Adrenal gland (tissue), 12 donors: Measurements from ENCODE around the gene RALGDS. TPM values are rescaled to one million over a fixed set of nuclear protein-coding genes. Genes with fewer than 3 reads are reported as not detected.

Experiments used
- DNase-seq, 7 donors: peaks; one replicate each; pipeline ENCODE4 v3.0.0-alpha.2; 2019 to 2020
- H3K27ac ChIP-seq, 5 donors: fragments of 200-600 bp; sonication (generic) in 4 of 5; 1 replicate in 3 of 5; 2 replicates in 2 of 5; pipeline versions ENCODE4 v1.5.1 to v1.8.0; 2016 to 2020; ENCODE audit warnings: mild to moderate bottlenecking in 1 of 5
- H3K27me3 ChIP-seq: fragments of 200-600 bp; 2 replicates; pipeline ENCODE4 v1.8.0; 2021
- H3K36me3 ChIP-seq, 2 donors: fragments of 200-600 bp; replicated peaks in 1 of 2; 1 replicate in 1 of 2; 2 replicates in 1 of 2; pipeline versions ENCODE4 v1.5.1 to v1.8.0; 2018 to 2022
- H3K4me1 ChIP-seq, 2 donors: fragments of 200-600 bp; replicated peaks in 1 of 2; 1 replicate in 1 of 2; 2 replicates in 1 of 2; pipeline versions ENCODE4 v1.5.1 to v1.8.0; 2018 to 2021
- H3K4me3 ChIP-seq, 4 donors: fragments of 200-600 bp; sonication (generic) in 3 of 4; one replicate each; pipeline ENCODE4 v1.5.1; 2016 to 2018
- H3K9me3 ChIP-seq, 3 donors: fragments of 200-600 bp; sonication (generic) in 1 of 3; replicated peaks in 1 of 3; 1 replicate in 2 of 3; 2 replicates in 1 of 3; pipeline versions ENCODE4 v1.5.1 to v1.8.0; 2016 to 2021
- CTCF ChIP-seq, 6 experiments: fragments of 450-650 bp in 4 of 6; fragments of 200-600 bp in 2 of 6; sonication (generic) in 1 of 6; IDR thresholded peaks; 1 replicate in 5 of 6; 2 replicates in 1 of 6; pipeline versions ENCODE4 v1.5.1 to v1.8.0; 2016 to 2021; ENCODE audit warnings: antibody characterized with exemption in 6 of 6, mild to moderate bottlenecking in 2 of 6, moderate library complexity in 1 of 6
- POLR2A ChIP-seq, 2 donors: fragments of 450-650 bp; IDR thresholded peaks; one replicate each; pipeline ENCODE4 v1.6.1; 2017; ENCODE audit warnings: antibody characterized with exemption in 2 of 2, mild to moderate bottlenecking in 2 of 2, moderate library complexity in 1 of 2
- WGBS, 4 donors: extraction: QIAGEN DNeasy Blood & Tissue Kit in 2 of 4; methylation state at CpG; one replicate each; pipeline versions ENCODE4 v1.1.5 to v1.1.7; 2013 to 2017; 5-methylcytosine and 5-hydroxymethylcytosine counted together
- intact Hi-C, 2 donors: fragments of 100-400 bp; cut with DNase I; formaldehyde crosslinking; loops; one replicate each; pipeline versions ENCODE4 v1.14.1 to v1.15.0; 2022 to 2023
- microRNA-seq, 3 donors: library from miRNA; unstranded; fragments of <30 nt; microRNA quantifications; one replicate each; pipeline ENCODE4, GENCODE V29; 2017 to 2020
- polyA plus RNA-seq, 3 donors: library from polyadenylated mRNA; stranded (reverse); fragments of 200-250 nt in 2 of 3; fragments of 350-450 nt in 1 of 3; fragmentation: Illumina TruSeq in 1 of 3; extraction: RNeasy Lipid Tissue Mini Kit (QIAGEN cat#74804) in 1 of 3; gene quantifications; one replicate each; pipeline ENCODE4 v1.2.3, GENCODE V29; 2013 to 2014
- small RNA-seq, 2 donors: library from RNA; depleted of rRNA; stranded (forward); fragments of <200 nt; gene quantifications; one replicate each; pipeline ENCODE3, GENCODE V24; 2016
- total RNA-seq, 9 donors: library from RNA; depleted of rRNA in 4 of 9; stranded (reverse); fragments of >200 nt in 4 of 9; fragments of 120-200 nt in 1 of 9; fragmentation: NEBNext Ultra II Directional in 1 of 9; extraction: Animal tissue kit (Norgen Biotek cat#: 25700) in 1 of 9; gene quantifications; one replicate each; pipeline versions ENCODE4 v1.1.0 to v1.2.4, GENCODE V29; 2013 to 2023
- donor health status: healthy with polysubstance abuse.
- donor health status: Bipolar disorder and iron deficiency.
- donor health status: DM: yes; HTN: yes; CAD: no.
- donor health status: DM: no; HTN: no; CAD: no.
- donor health status: DM: no; HTN: no; CAD: no.
- donor health status: DM: yes; HTN: yes; CAD: no.

Gene RALGDS
- total and polyA plus RNA-seq, 12 donors, result 21.3 to 170 (median 67.5) TPM

GRCh38 chr9:133050781-133051180, 70.3 kb downstream of the RALGDS start:
- intact Hi-C loops, result no loop called here
- DNase-seq, result no peak
- Histone ChIP-seq H3K27me3 (no peaks in the 10 kb centered on the region), H3K27ac (no peak overlapping the region), H3K4me1 (no peaks in the 10 kb centered on the region), H3K36me3 (peaks cover 0 to 83% of the 10 kb centered on the region in 2 donors), H3K9me3 (no peaks in the 10 kb centered on the region), H3K4me3 (no peak overlapping the region)
- WGBS, 4 donors, result 81 to 95% (median 90%) methylated on average over 8 to 10 of the region's 10 CpGs
- TF ChIP-seq POLR2A (IDR thresholded peaks at IDR 0.05) (no peak), CTCF (IDR thresholded peaks at IDR 0.05) (no peak)

DNA sequence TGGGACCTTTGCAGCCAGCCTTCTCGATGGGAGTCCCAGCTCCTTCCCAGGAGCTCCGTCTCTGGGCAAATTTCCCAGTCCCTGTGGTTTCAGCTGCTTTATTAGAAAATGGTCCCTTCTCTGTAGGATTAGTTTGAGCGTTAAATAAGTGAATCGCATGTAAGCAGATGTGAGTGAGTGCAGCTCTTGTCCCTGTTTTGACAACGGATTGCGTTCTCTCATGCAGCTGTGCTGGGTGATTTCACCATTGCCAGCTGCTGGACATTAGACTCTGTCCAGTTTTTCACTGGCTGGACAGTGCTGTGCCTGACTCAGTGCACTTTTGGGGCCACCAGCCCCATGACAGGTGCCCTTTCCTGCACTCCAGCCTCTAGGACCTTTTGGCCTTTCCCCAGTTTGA, 70.9 kb downstream of the RALGDS start:
- H3K27me3 ChIP-seq, result no peaks in the 10 kb centered on the region
- no peak for DNase-seq
- no peaks in the 10 kb centered on the region for H3K9me3 ChIP-seq
- intact Hi-C loops, result no loop called here
- H3K4me3 ChIP-seq, result no peak overlapping the region
- no peaks in the 10 kb centered on the region for H3K4me1 ChIP-seq
- H3K27ac ChIP-seq, result no peak overlapping the region
- H3K36me3 ChIP-seq, result peaks cover 0 to 83% of the 10 kb centered on the region in 2 donors
- TF ChIP-seq POLR2A (IDR thresholded peaks at IDR 0.05) (no peak), CTCF (IDR thresholded peaks at IDR 0.05) (no peak)
- 85 to 95% (median 91%) methylated on average over 6 of the region's 6 CpGs for WGBS, 4 donors

- 93 to 96% (median 93%) methylated on average over 11 to 13 of the region's 13 CpGs for WGBS, 4 donors
- Histone ChIP-seq H3K36me3 (peaks cover 0 to 83% of the 10 kb centered on the region in 2 donors), H3K9me3 (no peaks in the 10 kb centered on the region), H3K4me3 (no peak overlapping the region), H3K27ac (no peak overlapping the region), H3K27me3 (no peaks in the 10 kb centered on the region), H3K4me1 (no peaks in the 10 kb centered on the region)
- no peak for DNase-seq
- TF ChIP-seq CTCF (IDR thresholded peaks at IDR 0.05) (no peak), POLR2A (IDR thresholded peaks at IDR 0.05) (no peak)
- intact Hi-C loops, result loop anchor here (10.0 kb wide), 2 partner anchors 46 to 96 kb away; no protein-coding TSS in a partner anchor
Measured at GRCh38 chr9:133049043-133049442, 72.0 kb downstream of the RALGDS start.

GRCh38 chr9:133048595-133048994, 72.4 kb downstream of the RALGDS start:
- Histone ChIP-seq H3K36me3 (peaks cover 0 to 83% of the 10 kb centered on the region in 2 donors), H3K27me3 (no peaks in the 10 kb centered on the region)
- intact Hi-C loops, result loop anchor here (10.0 kb wide), 2 partner anchors 46 to 96 kb away; no protein-coding TSS in a partner anchor

More at GRCh38 chr9:133048595-133048994, 72.4 kb downstream of the RALGDS start:
- no peak overlapping the region for H3K27ac ChIP-seq
- H3K4me3 ChIP-seq, result no peak overlapping the region
- TF ChIP-seq CTCF (IDR thresholded peaks at IDR 0.05), result peak in 5 of 6 experiments; percentile 5 to 40 (median 25)
- TF ChIP-seq POLR2A (IDR thresholded peaks at IDR 0.05), result no peak
- no peaks in the 10 kb centered on the region for H3K4me1 ChIP-seq
- WGBS, 4 donors, result 38 to 76% (median 51%) methylated on average over 1 to 5 of the region's 5 CpGs
- no peaks in the 10 kb centered on the region for H3K9me3 ChIP-seq
- DNase-seq, result peak in 3 of 7 donors; percentile 27 to 61 (median 42)

Small RNAs within 50 kb of the gene (microRNA-seq; reads per million reads assigned to microRNA genes)
- gene MIR6877, result 4.5 to 9.7 (median 5.0) reads per million in 3 donors

Small RNAs within 50 kb of the gene (small RNA-seq; reads per million reads assigned to genes)
- gene MIR6877, result 0 to 0.08 reads per million in 2 donors

Other genes starting within 250 kb of the RALGDS start
- gene AK8, start 243.0 kb downstream of the RALGDS start, total RNA-seq, result 1 to 10 TPM in 7 of 9 donors, under 1 TPM in 2; 0.69 to 6.0 (median 1.7) TPM
- 1 to 10 TPM; 1.3 to 2.0 (median 1.4) TPM for gene AK8, start 243.0 kb downstream of the RALGDS start, polyA plus RNA-seq
- 10 to 100 TPM in 4 of 9 donors, 1 to 10 TPM in 5; 3.9 to 13.5 (median 7.4) TPM for gene SPACA9, start 242.3 kb downstream of the RALGDS start, total RNA-seq
- gene SPACA9, start 242.3 kb downstream of the RALGDS start, polyA plus RNA-seq, result 10 to 100 TPM in 2 of 3 donors, 1 to 10 TPM in 1; 9.1 to 16.6 (median 14.2) TPM
- 10 to 100 TPM; 38.5 to 87.7 (median 54.0) TPM for gene TSC1, start 176.6 kb downstream of the RALGDS start, total RNA-seq
- gene TSC1, start 176.6 kb downstream of the RALGDS start, polyA plus RNA-seq, result 10 to 100 TPM; 29.4 to 37.6 (median 30.6) TPM
- gene GFI1B, start 142.5 kb downstream of the RALGDS start, total RNA-seq, result under 1 TPM in 3 of 9 donors, not detected in 6; 0.14 to 0.78 (median 0.46) TPM
- under 1 TPM in 1 of 3 donors, not detected in 2; 0.03 TPM for gene GFI1B, start 142.5 kb downstream of the RALGDS start, polyA plus RNA-seq
- gene GTF3C5, start 90.2 kb downstream of the RALGDS start, total RNA-seq, result 100 to 1,000 TPM in 1 of 9 donors, 10 to 100 TPM in 8; 43.9 to 111 (median 57.5) TPM
- 100 to 1,000 TPM in 1 of 3 donors, 10 to 100 TPM in 2; 51.2 to 139 (median 99.5) TPM for gene GTF3C5, start 90.2 kb downstream of the RALGDS start, polyA plus RNA-seq
- 1 to 10 TPM in 6 of 9 donors, under 1 TPM in 2, not detected in 1; 0.28 to 6.1 (median 1.9) TPM for gene CEL, start 59.3 kb downstream of the RALGDS start, total RNA-seq
- gene CEL, start 59.3 kb downstream of the RALGDS start, polyA plus RNA-seq, result 1 to 10 TPM in 2 of 3 donors, under 1 TPM in 1; 0.27 to 2.7 (median 2.4) TPM
- 10 to 100 TPM in 8 of 9 donors, 1 to 10 TPM in 1; 3.5 to 67.5 (median 39.4) TPM for gene GBGT1, start 42.7 kb upstream of the RALGDS start, total RNA-seq
- gene GBGT1, start 42.7 kb upstream of the RALGDS start, polyA plus RNA-seq, result 10 to 100 TPM in 2 of 3 donors, 1 to 10 TPM in 1; 6.7 to 29.0 (median 18.9) TPM
- under 1 TPM in 2 of 9 donors, not detected in 7; 0.11 to 0.32 TPM for gene OBP2B, start 88.0 kb upstream of the RALGDS start, total RNA-seq
- gene OBP2B, start 88.0 kb upstream of the RALGDS start, polyA plus RNA-seq, result not detected
- 10 to 100 TPM in 7 of 9 donors, 1 to 10 TPM in 2; 2.9 to 43.1 (median 18.7) TPM for gene ABO, start 154.0 kb upstream of the RALGDS start, total RNA-seq
- gene ABO, start 154.0 kb upstream of the RALGDS start, polyA plus RNA-seq, result 10 to 100 TPM in 2 of 3 donors, 1 to 10 TPM in 1; 9.9 to 20.8 (median 18.5) TPM
- gene SURF6, start 214.9 kb upstream of the RALGDS start, total RNA-seq, result 10 to 100 TPM in 8 of 9 donors, 1 to 10 TPM in 1; 6.2 to 42.2 (median 23.0) TPM
- gene SURF6, start 214.9 kb upstream of the RALGDS start, polyA plus RNA-seq, result 10 to 100 TPM; 18.7 to 36.4 (median 23.4) TPM
- gene MED22, start 226.9 kb upstream of the RALGDS start, total RNA-seq, result 10 to 100 TPM; 13.2 to 38.0 (median 33.8) TPM
- 10 to 100 TPM; 11.4 to 21.3 (median 17.8) TPM for gene MED22, start 226.9 kb upstream of the RALGDS start, polyA plus RNA-seq
- 1,000 to 10,000 TPM; 1,947 to 3,128 (median 2,349) TPM for gene RPL7A, start 227.0 kb upstream of the RALGDS start, total RNA-seq
- gene RPL7A, start 227.0 kb upstream of the RALGDS start, polyA plus RNA-seq, result 1,000 to 10,000 TPM; 1,875 to 3,598 (median 2,830) TPM
- 100 to 1,000 TPM in 1 of 9 donors, 10 to 100 TPM in 8; 50.9 to 111 (median 71.5) TPM for gene SURF1, start 235.2 kb upstream of the RALGDS start, total RNA-seq
- gene SURF1, start 235.2 kb upstream of the RALGDS start, polyA plus RNA-seq, result 10 to 100 TPM; 55.7 to 96.3 (median 79.9) TPM
- 10 to 100 TPM; 13.4 to 29.2 (median 20.8) TPM for gene SURF2, start 235.3 kb upstream of the RALGDS start, total RNA-seq
- gene SURF2, start 235.3 kb upstream of the RALGDS start, polyA plus RNA-seq, result 10 to 100 TPM; 19.9 to 53.0 (median 41.4) TPM